ENCODE results near the gene SLC16A3.

GRCh38 chr17:82229698-82230608 lies 1.1 kb downstream of the SLC16A3 start:
- TF ChIP-seq POLR2A (IDR thresholded peaks at IDR 0.05), result no peak
- TF ChIP-seq, protein P1, sequence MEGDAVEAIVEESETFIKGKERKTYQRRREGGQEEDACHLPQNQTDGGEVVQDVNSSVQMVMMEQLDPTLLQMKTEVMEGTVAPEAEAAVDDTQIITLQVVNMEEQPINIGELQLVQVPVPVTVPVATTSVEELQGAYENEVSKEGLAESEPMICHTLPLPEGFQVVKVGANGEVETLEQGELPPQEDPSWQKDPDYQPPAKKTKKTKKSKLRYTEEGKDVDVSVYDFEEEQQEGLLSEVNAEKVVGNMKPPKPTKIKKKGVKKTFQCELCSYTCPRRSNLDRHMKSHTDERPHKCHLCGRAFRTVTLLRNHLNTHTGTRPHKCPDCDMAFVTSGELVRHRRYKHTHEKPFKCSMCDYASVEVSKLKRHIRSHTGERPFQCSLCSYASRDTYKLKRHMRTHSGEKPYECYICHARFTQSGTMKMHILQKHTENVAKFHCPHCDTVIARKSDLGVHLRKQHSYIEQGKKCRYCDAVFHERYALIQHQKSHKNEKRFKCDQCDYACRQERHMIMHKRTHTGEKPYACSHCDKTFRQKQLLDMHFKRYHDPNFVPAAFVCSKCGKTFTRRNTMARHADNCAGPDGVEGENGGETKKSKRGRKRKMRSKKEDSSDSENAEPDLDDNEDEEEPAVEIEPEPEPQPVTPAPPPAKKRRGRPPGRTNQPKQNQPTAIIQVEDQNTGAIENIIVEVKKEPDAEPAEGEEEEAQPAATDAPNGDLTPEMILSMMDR (IDR thresholded peaks at IDR 0.05), result no peak
